Left ventricle myocardium superior (tissue), 1 donor: ENCODE data around the gene PPP4R3A. TPM values are rescaled to one million over a fixed set of nuclear protein-coding genes. Genes with fewer than 3 reads are reported as not detected.
"Not testable (repeated sequence)": the region's sequence is repeated elsewhere in the genome, so short reads cannot be mapped to it uniquely, and the experiment has no call there.

Source experiments
- ATAC-seq: fragments of 200-7000 bp; cut with Tn5 transposase; one replicate; pipeline ENCODE4 v1.9.1; 2020; ENCODE audit warnings: mild to moderate bottlenecking, moderate library complexity
- DNase-seq: peaks from one replicate; pipeline ENCODE4 v3.0.0-alpha.2; 2020
- intact Hi-C: fragments of 100-400 bp; cut with micrococcal nuclease; formaldehyde crosslinking; loops from one replicate; pipeline ENCODE4 v1.11.0; 2022
- long read RNA-seq: library from polyadenylated mRNA; unstranded; transcript quantifications from one replicate; pipeline ENCODE4 v2.0.0, GENCODE V29; 2021
- total RNA-seq: library from RNA; stranded (reverse); fragmentation: NEBNext Ultra II Directional; extraction: Animal tissue kit (Norgen Biotek cat#: 25700); gene quantifications from one replicate; pipeline ENCODE4 v1.2.1, GENCODE V29; 2021
- donor health status: DM: no; HTN: yes; CAD: no; lungs with severe emphysema.

PPP4R3A gene
- total RNA-seq, result 53.2 TPM
- long read RNA-seq, full-length matches to known transcripts, result 70 of 89 reads
- long read RNA-seq, partial matches to known transcripts, result 10 of 89 reads
- long read RNA-seq, other reads (novel, unspliced or antisense), result 9 of 89 reads

DNA sequence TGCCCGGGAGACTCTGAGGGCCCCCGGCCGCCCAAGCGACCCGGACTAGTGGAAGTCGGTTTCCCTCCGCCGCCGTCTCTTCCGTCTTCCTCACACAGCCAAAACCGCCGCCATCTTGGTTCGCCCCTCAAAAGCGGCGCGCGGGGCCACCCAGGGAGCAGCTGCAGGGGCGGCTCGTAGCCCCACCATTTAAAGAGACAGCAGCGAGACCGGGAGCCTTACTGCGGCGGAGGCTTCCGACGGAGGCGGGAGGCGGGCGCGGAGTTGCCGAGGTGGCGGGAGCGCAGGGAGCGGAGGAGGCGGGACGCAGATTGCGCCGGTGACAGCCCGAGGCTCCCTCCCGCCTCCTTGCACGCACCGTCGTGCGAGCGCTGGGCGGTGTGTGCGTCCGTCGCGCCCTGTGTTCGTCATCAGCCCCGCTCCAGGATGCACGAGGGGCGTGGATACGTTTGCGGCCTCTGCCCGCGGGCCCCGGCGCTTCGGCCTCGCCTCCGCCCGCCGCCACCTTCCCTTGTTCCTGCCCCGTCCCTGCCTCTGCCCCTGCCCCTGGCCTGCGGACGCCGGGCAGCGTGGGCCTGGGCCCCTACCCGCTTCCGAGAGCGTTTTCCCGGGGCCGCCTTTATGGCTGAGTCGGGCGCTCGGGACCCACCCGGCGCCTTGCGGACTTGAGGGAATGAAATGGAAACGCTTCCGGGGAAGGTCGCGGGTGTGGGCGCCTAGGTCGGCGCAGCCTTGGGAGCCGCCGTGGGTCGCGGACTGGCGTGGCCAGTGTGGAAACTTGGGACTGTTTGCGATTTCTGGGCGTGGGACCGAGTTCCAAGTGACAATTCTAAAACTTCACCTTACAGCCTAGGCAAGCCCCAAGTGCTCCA lies at the start of gene PPP4R3A:
Gene PPP4R3A, minus strand, starts transcription at position 140 of the 872 bp plus-strand sequence. CDS start 663 bp downstream, outside the sequence.
- DNase-seq (peak; percentile 96), ATAC-seq (peak; percentile 96)
- intact Hi-C loops, result no loop called here

DNA sequence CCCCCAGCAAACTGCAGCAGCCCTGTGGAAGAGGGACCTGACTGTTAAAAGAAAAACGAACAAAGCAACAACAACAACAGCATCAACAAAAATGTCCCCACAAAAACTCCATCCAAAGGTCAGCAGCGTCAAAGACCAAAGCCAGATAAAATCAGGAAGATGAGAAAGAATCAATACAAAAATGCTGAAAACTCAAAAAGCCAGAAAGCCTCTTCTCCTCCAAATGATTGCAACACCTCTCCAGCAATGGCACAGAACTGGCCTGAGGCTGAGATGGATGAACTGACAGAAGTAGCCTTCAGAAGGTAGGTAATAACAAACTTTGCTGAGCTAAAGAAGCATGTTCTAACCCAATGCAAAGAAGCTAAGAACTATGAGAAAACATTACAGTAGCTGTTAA lies 45.4 kb upstream of the PPP4R3A start:
- ATAC-seq (no peak), DNase-seq (no peak)
- intact Hi-C loops, result no loop called here

DNA sequence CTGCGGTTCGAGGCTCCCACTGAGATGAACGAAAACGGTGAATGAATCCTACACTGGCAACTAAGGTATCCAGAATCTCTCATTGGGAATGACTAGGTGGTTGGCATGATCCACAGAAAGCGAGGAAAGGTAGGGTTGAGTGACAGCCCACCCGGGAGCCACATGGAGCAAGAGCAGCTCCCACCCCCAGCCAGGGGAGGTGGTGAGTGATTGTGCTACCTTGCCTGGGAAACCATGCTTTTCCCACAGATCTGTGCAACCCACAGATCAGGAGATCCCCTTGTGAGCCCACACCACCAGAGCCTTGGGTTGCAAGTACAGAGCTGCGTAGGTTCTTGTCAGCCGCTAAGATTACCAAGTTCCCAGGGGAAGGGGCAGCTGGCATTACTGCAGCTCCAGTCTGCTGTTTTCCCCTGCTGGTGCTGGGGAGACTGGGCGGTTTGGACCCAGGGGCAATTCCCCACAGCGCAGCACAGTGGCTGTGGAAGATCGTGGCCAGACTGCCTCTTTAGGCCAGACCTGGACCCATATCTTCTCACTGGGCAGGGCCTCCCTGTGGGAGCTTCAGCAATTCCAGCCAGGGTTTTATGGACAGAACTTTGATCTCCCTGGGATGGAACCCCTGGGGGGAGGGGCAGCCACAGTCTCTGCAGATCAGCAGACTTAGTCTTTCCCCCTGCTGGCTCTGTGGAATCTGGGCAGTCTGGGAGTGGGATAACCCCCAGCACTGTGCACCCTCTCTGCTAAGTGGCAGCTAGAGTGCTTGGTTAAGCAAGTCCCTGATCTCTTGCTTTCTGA lies 44.6 kb upstream of the PPP4R3A start:
- intact Hi-C loops, result no loop called here
- DNase-seq, result no peak
- ATAC-seq, result no peak

- no peak for DNase-seq
- no peak for ATAC-seq
- intact Hi-C loops, result no loop called here
Observed at GRCh38 chr14:91548108-91548507, 38.0 kb upstream of the PPP4R3A start.

GRCh38 chr14:91545946-91546716 lies 36.0 kb upstream of the PPP4R3A start:
- intact Hi-C loops, result no loop called here
- ATAC-seq (no peak), DNase-seq (no peak)

DNA sequence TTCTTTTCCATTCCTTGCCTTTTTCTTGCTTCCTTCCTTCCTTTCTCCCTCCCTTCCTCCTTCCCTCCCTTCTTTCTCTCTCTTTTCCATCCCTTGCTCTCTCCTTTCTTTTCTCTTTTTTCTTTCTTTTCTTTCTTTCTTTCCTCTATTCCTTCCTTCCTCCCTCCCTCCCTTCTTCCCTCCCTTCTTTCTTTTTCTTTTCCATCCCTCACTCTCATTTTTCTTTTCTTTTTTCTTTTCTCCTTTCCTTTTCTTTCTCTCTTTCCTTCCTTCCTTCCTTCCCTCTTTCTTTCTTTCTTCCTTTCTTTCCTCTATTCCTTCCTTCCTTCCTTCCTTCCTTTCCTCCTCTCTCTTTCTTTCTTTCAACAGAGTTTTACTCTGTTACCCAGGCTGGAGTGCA lies 35.1 kb upstream of the PPP4R3A start:
- intact Hi-C loops, result no loop called here
- no peak for ATAC-seq

GRCh38 chr14:91536327-91536726 lies 26.2 kb upstream of the PPP4R3A start:
- intact Hi-C loops, result no loop called here
- no peak for DNase-seq
- no peak for ATAC-seq

More for the DNA sequence above, 35.1 kb upstream of the PPP4R3A start:
- no peak for DNase-seq

DNA sequence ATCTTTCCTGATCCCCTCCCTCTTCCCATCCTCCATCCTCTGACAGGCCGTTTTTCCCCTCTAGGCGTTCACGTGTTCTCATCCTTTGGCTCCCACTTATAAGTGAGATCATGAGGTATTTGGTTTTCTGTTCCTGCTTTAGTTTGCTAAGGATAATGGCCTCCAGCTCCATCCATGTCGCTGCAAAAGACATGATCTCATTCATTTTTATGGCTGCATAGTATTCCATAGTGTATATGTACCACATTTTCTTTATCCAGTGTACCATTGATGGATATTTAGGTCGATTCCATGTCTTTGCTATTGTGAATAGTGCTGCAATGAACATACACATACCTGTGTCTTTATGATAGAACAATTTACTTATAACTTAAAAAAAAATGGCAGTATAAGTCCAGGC lies 23.9 kb upstream of the PPP4R3A start:
- intact Hi-C loops, ATAC-seq, DNase-seq: not testable (repeated sequence)

DNA sequence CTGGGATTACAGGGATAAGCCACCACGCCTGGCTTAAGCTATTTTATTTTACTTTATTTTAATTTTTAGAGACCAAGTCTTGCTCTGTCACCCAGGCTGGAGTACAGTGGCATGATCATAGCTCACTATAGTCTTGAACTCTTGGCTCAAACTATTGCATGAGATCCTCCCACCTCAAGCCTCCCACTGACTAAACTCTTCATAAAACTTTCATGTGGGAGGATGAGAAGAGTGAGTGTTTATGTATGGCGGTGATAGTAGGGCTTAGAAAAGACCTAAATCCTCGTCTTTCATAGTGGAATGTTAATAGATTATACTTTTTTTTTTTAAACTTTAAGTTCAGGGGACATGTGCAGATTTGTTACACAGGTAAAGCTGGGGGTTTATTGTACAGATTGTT lies 23.5 kb upstream of the PPP4R3A start:
- ATAC-seq (no peak), DNase-seq (no peak)
- intact Hi-C loops, result no loop called here

DNA sequence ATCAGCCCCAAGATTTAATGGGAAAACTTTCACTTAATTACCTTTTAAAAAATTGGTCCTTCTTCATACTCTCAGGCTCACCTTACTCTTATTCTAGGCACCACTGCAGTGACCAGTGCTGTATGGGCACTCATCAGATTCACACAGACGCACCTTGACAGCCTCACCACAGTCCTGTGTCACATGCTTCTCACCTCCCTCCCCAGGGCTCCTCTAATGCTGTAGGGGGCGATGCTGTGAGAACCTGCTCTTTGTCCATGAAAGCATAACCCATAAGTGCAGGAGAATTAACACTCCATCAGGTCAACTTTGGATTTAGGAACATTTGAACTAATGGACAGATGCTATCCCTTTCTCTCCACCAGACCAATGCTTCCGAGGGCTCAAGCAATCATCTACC lies 13.9 kb upstream of the PPP4R3A start:
- no peak for DNase-seq
- ATAC-seq, result no peak
- intact Hi-C loops, result no loop called here

GRCh38 chr14:91521061-91521640 lies 11.0 kb upstream of the PPP4R3A start:
- DNase-seq (no peak), ATAC-seq (no peak)
- intact Hi-C loops, result no loop called here

GRCh38 chr14:91520138-91520537 lies 10.0 kb upstream of the PPP4R3A start:
- ATAC-seq, result no peak

DNA sequence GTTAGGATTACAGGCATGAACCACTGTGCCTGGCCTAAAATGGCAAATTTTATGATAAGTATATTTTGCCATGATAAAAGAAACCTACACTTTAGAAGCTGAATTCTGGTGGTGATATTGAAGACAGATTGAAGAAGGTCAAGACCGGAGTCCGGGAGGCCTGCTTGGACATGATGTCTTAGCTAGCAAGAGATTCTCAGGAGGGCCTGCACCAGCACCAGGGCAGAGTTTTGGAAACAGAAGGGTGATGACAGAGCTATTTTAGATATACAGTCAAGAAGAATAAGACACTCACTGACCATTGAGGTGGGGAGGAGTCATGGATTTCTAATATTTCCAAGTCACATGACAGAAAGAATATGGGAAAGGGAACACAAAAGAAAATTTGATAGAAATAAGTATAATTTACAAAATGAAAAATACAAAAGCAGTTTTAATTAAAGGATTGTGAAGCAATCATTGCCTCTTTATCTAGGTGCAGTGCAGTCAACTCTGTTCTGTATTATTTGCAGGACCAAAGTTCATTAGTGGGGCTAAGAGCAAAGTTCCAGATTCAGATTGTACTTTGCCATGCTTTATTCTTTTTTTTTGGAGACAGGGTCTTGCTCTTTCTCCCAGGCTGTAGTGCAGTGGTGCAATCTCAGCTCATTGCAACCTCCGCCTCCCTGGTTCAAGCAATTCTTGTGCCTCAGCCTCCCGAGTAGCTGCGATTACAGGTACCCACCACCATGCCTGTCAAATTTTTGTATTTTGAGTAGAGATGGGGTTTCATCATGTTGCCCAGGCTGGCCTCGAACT lies 9.3 kb upstream of the PPP4R3A start:
- intact Hi-C loops, result no loop called here
- ATAC-seq, result no peak
- no peak for DNase-seq

More at GRCh38 chr14:91520138-91520537, 10.0 kb upstream of the PPP4R3A start:
- intact Hi-C loops, result no loop called here
- no peak for DNase-seq

GRCh38 chr14:91516663-91517388 lies 6.7 kb upstream of the PPP4R3A start:
- no peak for ATAC-seq
- intact Hi-C loops, result no loop called here
- DNase-seq, result no peak

DNA sequence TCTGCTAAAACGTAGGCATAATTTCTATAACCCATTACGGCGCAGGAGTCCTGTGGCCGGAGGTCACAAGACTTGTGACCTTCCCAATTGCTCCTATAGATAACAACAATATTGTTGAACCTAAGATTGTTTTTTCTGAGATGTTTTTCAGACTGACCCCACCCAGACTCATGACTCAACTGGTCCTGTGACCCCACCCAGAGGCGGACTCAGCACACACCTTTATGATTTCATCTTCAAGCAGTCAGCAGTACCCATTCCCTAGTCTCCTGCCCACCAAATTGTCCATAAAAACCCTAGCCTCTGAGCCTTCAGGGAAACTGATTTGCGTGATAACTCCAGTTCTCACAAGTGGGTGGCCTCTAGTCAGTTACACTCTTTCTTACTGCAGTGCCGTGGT lies 5.9 kb upstream of the PPP4R3A start:
- intact Hi-C loops, result no loop called here
- ATAC-seq (no peak), DNase-seq (no peak)

DNA sequence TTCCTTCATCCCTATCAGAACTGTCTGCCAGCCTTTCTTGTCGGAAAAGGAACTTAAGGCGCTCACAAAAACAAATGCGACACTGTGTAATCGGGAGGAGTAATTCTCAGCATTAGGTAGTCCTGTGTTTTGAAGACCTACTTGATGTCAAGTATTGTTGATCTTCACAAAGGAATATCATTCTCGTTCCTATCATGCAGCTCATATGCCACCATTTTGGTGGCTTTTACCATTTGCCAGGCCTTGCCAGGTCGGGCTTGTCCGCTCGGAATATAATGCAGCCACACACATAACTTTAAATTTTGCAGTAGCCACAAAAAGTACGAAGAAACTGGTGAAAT lies 903 bp upstream of the PPP4R3A start:
- intact Hi-C loops, result no loop called here
- DNase-seq (no peak), ATAC-seq (no peak)

GRCh38 chr14:91509878-91510170 lies 286 bp downstream of the PPP4R3A start:
- intact Hi-C loops, result no loop called here

More at GRCh38 chr14:91509878-91510170, 286 bp downstream of the PPP4R3A start:
- DNase-seq (no peak), ATAC-seq (peak; percentile 38)
